Amygdala (tissue), 56 donors: Measurements from ENCODE around the gene FLOT2.
"Not testable (repeated sequence)": the region's sequence is repeated elsewhere in the genome, so short reads cannot be mapped to it uniquely, and the experiment has no call there.

Experiments used
- DNase-seq, 56 donors: peaks; one replicate each; lab custom pipeline; 2025; lab: John Stamatoyannopoulos, UW

Gene FLOT2

GRCh38 chr17:28896884-28897768 lies at the start of gene FLOT2:
Gene FLOT2, minus strand, starts transcription at chr17:28897733. Its CDS starts 159 bp downstream, at chr17:28897574.
- peak in 32 of 56 donors; percentile 24 to 74 (median 49) for DNase-seq

GRCh38 chr17:28946239-28946638 lies 48.7 kb upstream of the FLOT2 start:
- no peak for DNase-seq

- peak in 4 of 56 donors; percentile 9 to 27 (median 19) for DNase-seq
Observed at GRCh38 chr17:28944862-28945741, 47.6 kb upstream of the FLOT2 start.

- DNase-seq, result no peak
Observed at GRCh38 chr17:28944343-28944742, 46.8 kb upstream of the FLOT2 start.

DNA sequence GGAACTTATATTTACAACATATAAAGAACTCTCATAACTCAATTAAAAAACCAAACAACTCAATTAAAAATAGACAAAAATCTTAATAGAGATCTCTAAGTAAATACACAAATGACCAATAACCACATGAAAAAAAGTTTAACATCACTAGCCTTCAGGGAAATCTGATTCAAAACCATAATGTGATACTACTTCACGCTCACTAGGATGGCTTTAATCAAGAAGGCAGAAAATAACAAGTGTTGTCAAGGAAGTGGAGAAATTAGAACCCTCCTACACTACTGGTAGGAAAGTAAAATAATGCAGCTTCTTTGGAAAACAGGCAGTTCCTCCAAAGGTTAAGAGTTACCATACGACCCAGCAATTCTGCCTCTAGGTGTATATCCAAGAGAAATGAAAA lies 45.4 kb upstream of the FLOT2 start:
- DNase-seq, result no peak

- no peak for DNase-seq
Observed at GRCh38 chr17:28941251-28941650, 43.7 kb upstream of the FLOT2 start.

DNA sequence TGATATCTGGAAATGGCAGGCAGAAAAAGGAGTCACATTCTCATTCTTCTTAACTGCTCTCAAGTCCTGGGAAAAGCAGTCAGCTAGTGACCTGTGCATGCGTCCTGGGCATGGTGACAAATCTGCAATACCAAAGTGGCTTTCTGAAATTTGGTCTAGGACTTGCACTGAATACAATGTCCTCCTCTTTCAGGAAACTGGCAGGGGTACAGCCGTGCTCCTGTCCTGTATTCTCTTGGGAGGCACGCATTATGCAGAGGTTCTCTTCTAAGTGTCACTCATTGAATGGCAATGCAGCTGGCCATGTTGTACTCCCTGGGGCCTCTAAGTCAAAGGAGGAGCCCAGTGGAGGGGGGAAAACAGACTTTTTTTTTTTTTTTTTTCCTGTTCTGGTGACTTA lies 43.1 kb upstream of the FLOT2 start:
- peak in 8 of 56 donors; percentile 17 to 40 (median 24) for DNase-seq

DNA sequence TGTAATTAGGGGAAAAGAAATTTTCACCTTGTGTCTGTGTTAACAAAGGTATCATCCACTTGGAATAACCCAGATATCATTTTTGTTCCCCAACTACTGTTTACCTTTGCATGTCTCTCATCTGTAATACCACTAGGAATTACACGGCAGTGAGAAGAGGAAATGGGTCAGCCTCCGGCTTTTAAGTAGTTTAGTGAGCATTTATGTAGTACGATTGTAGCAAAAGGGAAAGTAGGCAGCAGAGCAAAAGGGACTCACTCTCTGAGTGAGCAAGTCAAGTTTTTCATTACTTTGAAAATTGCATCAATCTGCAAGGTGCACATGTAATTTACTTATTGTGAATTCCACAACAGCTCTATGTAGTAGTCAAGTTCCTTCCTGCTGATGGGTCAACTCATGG lies 42.6 kb upstream of the FLOT2 start:
- DNase-seq, result no peak

GRCh38 chr17:28938552-28938951 lies 41.0 kb upstream of the FLOT2 start:
- peak in 16 of 56 donors; percentile 13 to 52 (median 30) for DNase-seq

DNA sequence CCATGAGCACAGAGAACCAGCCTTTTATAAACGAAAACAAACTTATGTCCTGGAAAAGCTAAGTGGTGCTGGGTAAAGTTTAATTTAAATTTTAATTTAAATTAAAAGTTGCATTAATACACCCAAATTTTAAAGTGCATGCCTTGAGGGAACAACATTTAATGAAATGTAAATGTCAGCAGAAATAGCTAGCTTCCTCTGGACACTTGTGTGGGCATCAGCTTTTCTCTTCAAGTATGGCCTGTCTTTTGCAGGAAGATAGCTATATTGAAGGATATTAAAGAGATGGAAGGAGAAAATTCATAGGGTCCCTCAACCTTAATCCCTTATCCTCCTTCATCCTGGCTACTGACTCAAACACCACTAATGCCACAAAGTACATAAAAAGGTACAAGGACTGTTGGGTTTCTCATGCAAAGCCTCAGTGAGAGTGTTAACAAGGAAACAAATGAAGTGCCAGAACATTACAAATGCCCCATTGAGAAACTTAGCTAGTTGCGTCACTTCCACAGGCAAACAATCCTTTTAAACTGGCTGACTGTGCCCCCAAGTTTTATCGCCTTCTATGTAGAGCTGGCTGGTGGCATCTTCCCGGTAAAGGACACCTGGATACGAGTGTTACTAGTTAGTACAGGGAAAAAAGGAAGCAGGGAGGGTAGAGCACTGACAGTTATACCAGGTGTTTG lies 39.7 kb upstream of the FLOT2 start:
- peak in 31 of 56 donors; percentile 9 to 92 (median 37) for DNase-seq

GRCh38 chr17:28935744-28936460 lies 38.4 kb upstream of the FLOT2 start:
- DNase-seq, result no peak

GRCh38 chr17:28934508-28934907 lies 37.0 kb upstream of the FLOT2 start:
- not testable (repeated sequence) for DNase-seq

GRCh38 chr17:28929787-28930186 lies 32.3 kb upstream of the FLOT2 start:
- DNase-seq, result no peak

GRCh38 chr17:28928061-28928460 lies 30.5 kb upstream of the FLOT2 start:
- no peak for DNase-seq

DNA sequence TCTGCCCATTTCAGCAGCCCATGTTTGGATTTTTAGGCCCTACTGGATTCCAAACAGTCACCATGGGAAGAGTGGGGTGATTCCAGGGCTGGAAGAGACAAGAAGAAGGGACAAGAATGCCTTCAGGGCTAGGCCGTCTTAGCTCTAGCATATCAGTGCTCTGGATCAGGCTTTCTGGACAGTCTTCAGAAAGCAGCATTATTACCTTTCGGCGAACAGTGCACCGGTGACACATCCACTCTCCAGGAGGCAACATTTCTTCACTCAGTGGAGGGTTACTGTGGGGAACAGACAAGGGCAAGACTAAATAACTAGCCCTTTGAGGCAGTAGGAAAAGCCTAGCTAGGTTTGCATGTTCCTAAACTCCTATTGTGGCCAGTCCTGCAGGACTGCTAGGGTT lies 29.3 kb upstream of the FLOT2 start:
- no peak for DNase-seq

DNA sequence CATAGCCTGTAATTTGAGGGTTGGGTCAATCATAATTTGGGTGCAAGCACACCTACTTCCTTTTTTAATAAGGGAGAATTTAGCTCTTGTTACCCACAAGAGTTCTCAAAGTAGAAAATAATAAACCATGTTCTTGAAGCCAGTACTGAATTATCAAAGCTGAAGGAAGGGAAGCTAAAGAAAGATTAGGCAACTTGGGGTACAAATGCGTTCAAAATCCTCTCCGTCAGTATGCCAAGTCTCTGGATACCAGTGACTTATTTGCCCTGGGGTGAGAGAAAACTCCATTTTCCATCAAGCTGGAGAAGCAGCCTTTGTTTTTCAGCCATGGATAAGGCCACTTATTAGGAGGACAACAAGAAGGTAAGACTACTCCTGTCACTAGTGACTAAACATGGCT lies 28.8 kb upstream of the FLOT2 start:
- DNase-seq, result no peak

GRCh38 chr17:28925912-28926365 lies 28.4 kb upstream of the FLOT2 start:
- no peak for DNase-seq

GRCh38 chr17:28920201-28920600 lies 22.7 kb upstream of the FLOT2 start:
- DNase-seq, result no peak

GRCh38 chr17:28918295-28918694 lies 20.8 kb upstream of the FLOT2 start:
- DNase-seq, result no peak

GRCh38 chr17:28917465-28917864 lies 19.9 kb upstream of the FLOT2 start:
- no peak for DNase-seq
